Kasumi-1 (cell line): ENCODE results near the gene TOPBP1.
A peak's percentile ranks its signal among the peaks of the same experiment; 100 is the strongest.
"Not testable (repeated sequence)": the region's sequence is repeated elsewhere in the genome, so short reads cannot be mapped to it uniquely, and the experiment has no call there.

Experiments
- DNase-seq, 2 experiments: peaks; one replicate each; lab custom pipeline; 2025; lab: John Stamatoyannopoulos, UW

TOPBP1 gene

DNA sequence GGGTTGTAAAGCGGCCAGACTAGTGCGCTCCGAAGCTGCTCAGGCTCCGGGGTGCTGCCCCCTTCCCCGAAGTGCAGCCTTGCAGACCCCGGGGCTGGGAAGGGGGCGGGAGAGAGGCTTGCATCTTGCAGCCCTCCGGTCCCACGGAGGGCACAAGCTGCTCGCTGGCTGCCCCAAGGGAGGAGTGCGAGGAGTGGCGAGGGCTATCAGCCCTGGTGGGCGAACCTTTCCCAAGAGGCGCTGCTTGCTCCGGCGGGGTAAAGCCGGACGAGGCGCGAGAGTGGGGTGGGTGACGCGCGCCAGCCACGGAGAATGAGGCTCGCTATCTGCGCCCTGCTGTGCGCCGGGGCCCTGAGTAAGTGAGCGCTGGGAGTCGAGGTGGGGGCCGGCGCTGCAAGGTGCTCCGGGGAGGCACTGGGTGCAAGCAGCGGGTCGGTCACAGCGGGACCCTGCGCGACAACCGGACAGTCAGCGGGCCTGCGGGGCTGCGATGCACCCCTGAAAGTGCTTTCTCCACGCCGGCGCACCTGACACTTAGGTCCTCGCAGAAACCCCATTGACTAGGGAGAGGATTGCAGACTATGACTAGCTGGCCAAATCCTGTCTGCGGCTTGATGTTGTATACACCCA is 12.7 kb upstream of the TOPBP1 start:
- no peak for DNase-seq

DNA sequence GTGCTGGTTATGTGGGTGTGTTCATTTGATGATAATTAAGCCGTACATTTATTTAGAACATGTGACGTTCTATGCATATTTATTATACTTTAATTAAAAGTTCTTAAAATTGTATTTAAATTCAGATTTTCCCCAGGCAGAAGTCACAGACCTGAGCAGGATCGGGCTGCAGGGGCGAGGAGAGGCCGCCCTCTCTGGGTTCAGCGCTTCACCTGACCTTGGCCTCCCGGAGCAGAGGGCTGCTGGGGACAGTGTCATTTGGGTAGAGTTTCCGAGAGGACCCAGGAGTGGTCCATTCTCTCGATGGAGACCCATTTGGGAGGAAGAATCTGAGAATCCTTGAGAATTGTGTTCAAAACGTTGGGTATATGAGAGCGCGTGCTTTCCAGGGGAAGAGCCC is 12.0 kb upstream of the TOPBP1 start:
- DNase-seq: no peak

DNA sequence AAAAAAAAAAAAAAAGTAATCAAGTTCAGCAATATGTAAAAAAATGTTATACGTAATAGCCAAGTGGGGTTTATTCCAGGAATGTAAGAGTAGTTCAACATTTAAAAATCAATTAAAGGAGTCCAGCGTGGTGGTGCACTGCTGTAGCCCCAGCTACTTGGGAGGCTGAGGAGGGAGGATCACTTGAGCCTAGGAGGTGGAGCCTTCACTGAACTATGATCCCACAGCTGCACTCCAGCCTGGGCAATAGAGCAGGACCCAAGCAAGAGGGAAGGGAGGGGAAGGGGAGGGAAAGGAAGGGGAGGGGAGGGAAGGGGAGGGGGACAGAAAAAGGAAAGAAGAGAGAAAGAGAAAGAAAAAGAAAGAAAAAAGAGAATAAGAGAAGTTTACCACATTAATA is 10.7 kb upstream of the TOPBP1 start:
- DNase-seq: no peak

DNA sequence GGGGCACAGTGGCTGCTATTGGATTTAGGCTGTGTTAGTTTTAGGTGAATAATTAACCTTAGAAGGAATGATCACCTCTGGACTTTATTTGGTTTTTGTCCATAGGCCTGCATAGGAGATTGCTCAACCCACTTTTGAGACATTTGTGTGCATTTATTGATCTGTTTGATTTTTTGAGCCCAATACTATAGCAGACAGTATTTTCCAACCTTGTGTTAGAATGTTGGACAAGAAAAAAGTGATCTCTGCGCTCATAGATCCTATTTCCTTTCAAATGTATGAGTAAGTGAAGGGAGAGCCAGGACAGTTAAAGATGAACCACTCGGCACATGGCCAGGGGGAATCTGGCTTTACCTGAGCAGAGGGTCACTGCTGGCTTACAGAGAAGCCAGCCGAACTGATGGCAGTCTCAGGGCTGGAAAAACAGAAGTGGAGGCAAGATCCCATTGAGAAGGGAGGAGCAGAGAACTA is 8.8 kb upstream of the TOPBP1 start:
- no peak for DNase-seq

DNA sequence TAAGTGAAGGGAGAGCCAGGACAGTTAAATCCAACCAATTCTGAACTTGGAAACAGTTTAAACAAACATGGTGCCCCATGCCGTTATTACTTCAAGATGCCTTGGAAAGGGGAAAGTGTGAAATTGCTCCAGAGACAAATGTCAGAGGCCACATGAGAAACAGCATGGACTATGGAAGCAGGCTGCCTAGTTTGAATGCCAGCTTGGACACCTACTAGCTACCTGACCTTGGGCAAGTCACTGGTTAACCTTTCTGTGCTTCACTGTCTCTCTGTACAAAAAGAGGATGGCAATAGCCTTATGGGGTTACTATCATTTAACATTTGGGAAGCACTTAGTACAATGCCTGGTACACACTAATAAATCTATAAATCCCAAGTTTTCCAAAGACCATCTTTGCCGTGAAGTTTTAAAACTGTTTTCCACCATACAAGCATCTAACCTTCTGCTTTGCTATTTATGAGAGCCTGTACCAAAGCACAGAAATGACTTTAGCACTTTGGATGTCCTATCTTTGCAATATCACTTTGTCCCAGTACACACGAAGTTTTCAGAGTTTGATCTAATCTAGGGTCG is 8.3 kb upstream of the TOPBP1 start:
- DNase-seq: no peak

DNA sequence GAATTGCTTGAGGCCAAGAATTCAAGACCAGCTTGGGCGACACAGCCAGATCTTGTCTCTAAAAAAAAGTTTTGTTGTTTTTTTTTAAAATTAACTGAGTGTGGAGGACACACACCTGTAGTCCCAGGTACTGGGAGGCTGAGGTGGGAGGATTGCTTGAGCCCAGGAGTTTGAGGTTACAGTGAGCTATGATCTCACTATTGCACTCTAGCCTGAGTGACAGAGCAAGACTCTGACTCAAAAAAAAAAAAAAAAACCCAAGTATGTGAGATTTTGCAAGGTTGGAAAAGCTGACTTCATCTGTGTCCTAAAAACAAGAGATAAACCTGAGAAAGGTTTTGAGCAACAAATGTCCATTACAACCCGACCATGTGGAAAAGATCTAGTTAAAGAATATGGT is 5.4 kb upstream of the TOPBP1 start:
- no peak for DNase-seq

DNA sequence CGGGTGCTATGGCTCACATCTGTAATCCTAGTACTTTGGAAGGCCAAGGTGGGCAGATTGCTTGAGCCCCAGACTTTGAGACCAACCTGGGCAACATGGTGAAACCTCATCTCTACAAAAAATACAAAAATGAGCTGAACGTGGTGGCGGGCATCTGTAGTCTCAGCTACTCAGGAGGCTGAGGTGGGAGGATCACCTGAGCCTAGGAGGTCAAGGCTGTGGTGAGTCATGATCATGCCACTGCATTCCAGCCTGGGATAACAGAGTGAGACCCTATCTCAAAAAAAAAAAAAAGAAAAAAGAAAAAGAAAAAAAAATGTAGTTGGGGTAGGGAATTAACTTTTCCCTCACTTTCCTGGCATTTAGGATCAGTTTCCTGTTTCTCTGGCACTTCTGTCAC is 3.4 kb upstream of the TOPBP1 start:
- DNase-seq: not testable (repeated sequence)

DNA sequence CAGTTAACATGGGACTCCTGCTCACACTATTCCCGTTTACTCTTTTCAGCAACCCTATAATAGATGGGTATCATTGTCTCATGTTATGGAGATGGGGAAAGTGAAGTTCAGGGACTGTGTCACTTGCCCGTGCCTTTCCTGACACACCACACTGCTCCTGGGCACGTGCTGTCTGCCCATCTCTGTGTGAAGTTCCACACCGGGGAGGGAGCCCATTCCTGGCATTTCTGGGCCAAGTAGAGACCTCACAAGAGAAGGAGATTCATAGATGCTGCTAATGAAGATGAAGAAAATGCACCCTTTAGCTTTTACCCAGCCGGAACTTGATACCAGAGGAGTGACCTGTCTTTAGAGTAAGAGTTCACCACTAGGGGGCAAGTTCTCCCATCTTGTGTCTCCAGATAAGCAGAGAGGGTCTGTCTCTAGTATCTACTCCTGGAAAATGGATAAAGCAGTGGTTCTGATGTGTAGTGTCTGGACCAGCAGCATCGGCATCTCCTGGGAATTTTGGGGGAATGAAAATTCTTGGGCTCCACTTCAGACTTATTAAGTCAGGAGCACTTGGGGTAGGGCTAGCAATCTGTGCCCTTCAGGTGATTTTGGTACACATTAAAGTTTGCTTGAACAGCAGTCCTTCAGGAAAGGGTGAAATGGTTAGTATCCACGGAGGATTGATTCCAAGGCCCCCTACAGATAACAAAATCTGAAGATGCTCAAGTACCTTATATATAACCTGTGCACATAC is 2.0 kb upstream of the TOPBP1 start:
- peak; percentile 91 to 94 for DNase-seq

DNA sequence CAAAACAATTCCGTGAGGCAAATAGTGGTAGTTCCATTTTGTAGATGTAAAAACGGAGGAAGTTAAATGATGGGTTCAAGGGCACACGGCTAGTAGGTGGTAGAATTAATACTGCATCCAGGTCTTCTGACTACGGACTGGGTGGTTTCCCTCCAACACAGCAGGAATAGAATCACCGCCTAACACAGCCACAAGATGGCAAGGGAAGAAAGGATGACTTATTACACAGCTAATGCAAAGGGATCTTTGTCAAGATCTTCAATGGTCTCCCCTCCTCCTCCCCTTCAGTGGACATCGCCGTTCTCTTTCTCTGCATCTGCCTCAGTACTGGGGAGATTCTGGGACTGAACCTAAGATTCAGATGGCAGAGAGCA is 524 bp upstream of the TOPBP1 start:
- DNase-seq: peak; percentile 34 to 41

DNA sequence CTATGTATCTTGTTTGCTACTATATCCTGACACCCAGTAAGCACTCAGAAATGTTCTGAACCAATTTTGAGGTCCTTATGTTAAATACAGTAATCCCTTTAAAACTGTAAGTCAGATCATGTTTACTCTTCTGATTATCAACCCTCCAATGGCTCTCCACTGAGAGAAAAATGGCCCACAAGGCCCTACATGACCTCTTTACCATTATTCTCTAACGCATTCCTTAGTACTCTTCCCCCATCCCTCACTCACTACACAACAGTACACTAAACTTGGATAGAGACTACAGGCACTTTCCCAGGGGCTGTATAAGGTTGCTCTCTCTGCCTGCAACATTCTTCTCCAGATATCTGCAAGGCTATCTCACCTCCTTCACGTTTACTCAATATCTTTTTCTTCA is 1.9 kb downstream of the TOPBP1 start:
- no peak for DNase-seq

DNA sequence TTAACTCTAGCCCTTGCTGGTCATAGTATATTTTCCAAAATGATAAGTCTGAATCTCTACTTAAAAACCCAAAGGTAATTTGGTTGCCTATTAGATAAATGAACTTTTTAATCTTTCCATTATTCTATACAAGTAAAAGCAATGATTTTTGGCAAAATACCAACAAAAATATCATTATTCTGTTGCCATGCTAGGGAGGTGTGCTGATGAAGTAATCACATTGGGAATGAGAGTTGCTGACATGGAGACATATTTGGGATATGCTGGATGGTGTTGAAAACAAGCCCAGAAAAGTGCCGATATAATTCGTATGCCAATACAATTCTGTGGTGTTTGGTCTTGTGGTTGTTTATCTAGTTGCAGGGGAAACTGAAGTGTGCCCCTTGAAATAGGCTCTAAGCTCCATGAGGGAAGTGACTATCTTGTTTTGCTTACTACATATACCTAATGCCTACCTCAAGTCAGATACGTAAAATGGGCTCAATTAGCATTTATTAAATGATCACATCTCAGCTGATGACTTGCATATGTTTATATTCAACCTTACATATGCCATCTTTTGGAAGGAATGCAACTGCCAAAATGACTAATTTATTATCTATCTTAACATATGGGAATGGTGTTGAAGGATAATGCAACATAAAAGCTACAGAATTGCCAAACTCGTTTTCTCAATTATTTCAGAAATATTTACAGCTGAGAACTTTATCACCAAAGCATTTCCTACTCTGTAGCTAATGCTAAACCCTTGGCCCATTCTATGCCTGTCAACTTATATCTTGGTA is 5.8 kb downstream of the TOPBP1 start:
- no peak for DNase-seq

DNA sequence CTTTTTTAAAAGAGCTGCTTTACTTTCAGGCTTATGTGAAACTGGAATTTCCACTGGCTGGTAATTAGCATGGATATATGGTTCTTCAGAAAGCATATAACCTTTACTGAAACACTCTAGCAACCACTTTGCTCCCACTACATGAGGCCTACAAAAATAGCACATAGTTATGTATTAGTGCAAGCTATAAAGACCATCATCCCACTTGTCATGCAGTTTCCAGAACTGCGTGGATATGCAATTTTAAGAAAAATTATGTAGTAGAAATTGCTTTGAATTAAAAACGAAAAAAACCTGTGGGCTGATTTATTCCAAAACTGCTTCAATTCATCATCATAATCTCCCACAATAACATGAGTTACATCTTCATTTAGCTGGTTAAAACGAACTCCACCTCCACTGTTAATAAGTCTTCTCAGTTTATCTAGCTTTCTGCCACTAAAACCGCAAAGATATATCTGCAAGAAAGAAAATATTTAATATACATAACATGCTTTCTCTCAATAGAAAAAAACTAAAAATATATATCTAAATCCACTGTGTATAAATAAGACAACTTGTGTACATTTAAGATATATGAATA is 12.2 kb downstream of the TOPBP1 start:
- DNase-seq: no peak

DNA sequence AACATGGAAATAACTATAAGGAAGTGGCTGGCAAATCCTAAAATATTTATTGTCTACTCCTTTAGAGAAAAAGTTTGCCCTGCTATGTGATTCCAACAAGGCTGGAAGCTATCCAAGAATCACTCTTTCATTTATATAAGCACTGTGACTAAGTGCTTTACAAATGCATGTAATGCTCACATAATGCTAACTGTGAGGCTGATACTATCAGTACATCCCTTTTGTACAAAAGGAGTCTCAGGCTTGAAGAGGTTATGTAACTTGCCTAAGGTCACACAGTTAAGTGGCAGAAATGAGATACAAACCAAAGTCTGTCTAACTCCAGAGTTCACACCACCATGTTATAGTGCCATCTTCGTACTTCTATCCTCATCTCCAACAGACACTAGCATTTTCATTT is 17.0 kb downstream of the TOPBP1 start:
- no peak for DNase-seq

DNA sequence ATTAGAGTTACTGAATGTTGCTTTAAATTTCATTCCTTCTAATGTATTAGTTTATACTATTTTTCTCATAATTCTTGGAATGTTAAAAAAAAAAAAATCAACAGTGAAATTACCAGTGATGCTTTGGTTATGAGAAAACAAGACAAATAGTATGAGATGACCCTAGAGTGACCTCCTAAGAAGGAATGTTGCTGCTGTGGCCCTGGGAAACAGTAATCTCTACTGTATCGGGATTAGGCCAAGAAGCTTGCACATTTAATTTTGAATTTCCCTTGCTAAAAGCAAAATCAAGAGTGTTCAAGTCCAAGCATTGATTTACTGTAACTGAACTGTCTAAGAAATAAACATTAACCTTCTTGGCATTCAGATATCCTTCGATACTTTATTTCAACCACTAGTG is 18.1 kb downstream of the TOPBP1 start:
- DNase-seq: no peak

DNA sequence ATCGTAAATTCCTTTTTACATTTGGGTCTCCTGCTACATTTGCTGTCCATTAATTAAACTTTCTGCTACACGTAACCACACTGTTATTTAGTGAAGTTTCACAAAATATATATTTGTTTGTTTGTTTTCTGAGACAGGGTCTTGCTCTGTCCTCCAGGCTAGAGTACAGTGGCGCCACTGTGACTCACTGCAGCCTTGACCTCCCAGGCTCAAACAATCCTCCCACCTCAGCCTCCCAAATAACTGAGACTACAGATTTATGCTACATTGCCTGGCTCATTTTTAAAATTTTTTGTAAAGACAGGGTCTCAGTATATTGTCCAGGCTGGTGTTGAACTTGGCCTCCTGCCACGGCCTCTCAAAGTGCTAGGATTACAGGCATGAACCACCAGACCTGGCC is 20.5 kb downstream of the TOPBP1 start:
- DNase-seq: no peak

DNA sequence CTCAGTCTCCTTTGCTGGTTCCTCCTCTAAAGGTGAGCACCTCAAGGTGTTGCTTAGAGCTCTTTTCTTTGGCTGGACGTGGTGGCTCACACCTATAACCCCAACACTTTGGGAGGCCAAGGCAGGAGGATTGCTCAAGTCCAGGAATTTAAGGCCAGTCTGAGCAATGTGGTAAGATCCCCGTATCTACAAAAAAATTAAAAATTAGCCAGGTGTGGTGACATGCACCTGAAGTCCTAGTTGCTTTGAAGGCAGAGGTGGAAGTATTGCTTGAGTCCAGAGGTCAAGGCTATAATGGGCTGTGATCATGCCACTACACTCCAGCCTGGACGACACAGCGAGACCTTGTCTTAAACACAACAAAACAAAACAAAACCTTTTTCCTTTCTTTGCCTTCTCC is 28.3 kb downstream of the TOPBP1 start:
- no peak for DNase-seq

DNA sequence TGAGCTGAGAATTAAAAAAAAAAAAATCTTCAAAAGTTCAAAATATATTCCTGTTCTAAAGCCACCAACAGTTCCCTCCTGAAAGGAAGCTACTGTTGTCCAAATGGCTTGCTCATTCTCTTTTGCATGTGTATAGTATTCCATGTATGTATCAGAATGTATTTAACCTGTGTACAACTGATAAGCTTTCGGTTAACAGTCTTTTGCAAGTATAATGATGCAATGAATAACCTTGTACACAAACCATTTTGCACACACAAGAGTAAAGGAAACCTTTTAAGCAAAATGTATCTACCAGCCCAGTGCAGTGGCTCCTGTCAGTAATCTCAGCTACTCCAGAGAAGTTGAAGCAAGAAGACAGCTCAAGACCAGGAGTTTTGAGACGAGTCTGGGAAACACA is 32.6 kb downstream of the TOPBP1 start:
- DNase-seq: no peak

DNA sequence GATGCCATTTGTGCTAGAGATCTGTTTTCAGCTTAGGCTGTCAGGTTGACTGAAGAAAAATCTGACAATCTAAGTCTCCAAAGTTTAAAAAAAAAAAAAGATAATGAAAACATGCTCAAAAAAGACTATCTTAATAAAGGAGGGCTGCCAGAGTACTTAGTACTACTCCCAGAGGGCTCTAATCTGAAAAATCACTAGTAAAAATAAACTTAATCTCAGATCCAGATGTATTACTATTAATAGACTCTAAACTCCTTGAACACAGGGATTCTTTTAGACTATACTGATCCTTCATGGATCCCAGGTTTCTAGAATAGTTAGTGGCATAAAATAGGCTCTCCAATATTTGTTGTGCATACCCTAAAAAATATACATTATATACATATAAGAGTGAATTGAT is 34.0 kb downstream of the TOPBP1 start:
- DNase-seq: no peak

DNA sequence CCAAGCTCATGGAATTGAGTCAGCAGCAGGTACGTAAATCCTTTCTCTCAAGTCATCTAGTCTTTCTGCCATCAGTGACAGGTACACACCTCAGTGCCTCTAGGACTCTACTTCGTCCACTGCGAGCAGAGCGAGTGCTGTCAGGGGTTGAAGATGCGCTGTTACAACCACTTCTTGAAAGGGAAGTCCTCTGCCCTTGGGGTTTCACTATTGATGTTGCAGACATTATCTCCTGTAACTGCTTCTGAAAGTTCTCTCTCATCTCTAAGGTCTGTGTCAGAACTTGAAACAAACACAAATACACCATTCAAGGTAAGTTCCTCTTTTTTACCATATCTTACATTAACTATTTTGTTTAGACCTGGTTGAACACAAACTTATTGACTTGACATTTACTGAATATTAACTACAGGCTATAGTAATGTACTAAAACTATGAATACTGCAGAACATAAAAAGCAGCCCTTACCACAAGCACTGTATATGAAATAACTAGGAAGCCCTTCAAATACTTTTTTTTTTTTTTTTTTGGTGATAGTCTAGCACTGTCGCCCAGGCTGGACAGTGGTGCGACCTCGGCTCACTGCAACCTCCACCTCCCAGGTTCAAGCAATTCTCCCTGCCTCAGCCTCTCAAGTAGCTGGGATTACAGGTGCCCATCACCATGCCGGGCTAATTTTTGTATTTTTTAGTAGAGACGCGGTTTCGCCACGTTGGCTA is 41.5 kb downstream of the TOPBP1 start:
- no peak for DNase-seq

DNA sequence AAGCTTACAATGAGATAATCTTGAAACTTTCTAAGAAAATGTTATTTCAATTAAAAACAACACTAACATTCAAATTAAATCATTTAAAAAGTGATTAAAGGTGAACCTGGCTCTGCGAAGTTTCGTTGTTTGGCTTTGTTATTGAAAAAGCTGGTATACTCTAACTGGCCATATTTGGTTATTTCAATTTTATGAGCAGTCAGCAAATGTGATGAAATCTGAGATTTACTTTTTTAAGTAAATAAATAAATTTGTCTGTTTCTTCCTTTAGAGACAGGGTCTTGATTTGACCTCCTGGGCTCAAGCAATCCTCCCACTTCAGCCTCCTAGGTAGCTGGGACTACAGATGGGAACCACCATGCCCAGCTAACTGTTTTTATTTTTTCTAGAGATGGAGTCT is 50.2 kb downstream of the TOPBP1 start:
- no peak for DNase-seq

DNA sequence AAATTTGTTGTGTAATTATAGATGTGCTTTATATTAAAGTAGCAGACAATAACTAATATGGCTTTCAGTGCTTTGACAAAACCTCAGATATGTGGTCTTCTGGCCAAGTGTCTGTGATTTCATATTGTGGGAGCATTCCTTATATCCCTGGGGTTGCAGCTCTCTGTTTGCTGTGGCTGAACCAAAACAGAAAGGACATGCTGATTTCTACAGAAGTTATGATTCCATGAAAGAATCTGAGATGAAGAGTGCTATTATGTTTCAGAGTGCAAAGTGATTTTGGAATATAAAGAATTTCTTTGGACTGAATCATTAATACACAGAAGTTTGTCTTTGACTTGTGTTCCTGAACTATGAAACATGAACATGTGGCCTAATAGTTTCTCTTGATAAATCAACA is 51.7 kb downstream of the TOPBP1 start:
- DNase-seq: no peak

DNA sequence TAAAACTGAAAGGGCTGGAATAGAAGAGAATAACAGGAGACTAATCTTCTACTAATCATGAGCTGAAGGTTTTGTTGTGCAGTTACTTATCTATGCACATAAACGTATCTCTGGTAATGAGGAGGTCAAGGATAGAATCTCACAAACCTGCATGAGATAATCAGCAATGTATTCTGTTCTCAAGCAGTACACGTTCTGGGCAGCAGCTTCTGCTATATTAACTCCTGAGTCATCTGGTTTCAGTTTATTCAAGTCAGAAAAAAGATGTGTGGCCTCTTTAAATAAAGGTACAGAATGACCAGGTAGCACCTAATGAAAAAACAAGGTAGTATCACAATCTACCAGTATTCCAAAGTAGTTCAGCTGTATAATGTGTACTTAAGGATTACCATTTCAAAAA is 53.4 kb downstream of the TOPBP1 start:
- DNase-seq: no peak
